ENCODE data around the gene PFKFB2. TPM values are rescaled to one million over a fixed set of nuclear protein-coding genes. Genes with fewer than 3 reads are reported as not detected.

Gene PFKFB2
- total RNA-seq, 1 donor from 2014 or later = 1.0 TPM

GRCh38 chr1:207067665-207068064, 14.6 kb downstream of the PFKFB2 start:
- no peak for DNase-seq

- DNase-seq = no peak
Measured at GRCh38 chr1:207069061-207069460, 16.0 kb downstream of the PFKFB2 start.

- no peak for DNase-seq
Measured at GRCh38 chr1:207069858-207070506, 16.9 kb downstream of the PFKFB2 start.

- DNase-seq = no peak
Measured at GRCh38 chr1:207070811-207071210, 17.7 kb downstream of the PFKFB2 start.

GRCh38 chr1:207071426-207071825, 18.4 kb downstream of the PFKFB2 start:
- DNase-seq = no peak

- no peak for DNase-seq
Measured at GRCh38 chr1:207072233-207072632, 19.2 kb downstream of the PFKFB2 start.

- no peak for DNase-seq
Measured at GRCh38 chr1:207073906-207074820, 21.1 kb downstream of the PFKFB2 start.

GRCh38 chr1:207076181-207076955, 23.3 kb downstream of the PFKFB2 start:
- no peak for DNase-seq

DNA sequence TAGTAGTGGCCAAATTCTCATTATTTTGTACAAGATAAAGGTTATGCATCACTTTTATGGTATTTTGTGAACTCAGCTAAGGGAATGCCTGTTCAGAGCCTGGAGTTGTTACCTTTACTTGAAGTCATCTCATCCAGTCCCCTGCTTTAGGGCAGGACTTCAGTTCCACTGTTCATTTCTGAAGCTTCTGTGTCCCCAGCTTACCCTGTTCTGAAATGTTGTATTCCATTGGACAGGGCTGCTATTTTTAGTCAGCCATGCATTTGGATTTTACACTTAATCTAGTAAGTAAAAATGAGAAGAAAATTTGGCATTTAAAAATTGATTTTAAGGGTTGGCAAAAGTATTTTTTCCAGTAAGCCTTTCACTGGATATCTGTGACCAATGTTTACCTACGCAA, 23.9 kb downstream of the PFKFB2 start:
- DNase-seq = no peak

DNA sequence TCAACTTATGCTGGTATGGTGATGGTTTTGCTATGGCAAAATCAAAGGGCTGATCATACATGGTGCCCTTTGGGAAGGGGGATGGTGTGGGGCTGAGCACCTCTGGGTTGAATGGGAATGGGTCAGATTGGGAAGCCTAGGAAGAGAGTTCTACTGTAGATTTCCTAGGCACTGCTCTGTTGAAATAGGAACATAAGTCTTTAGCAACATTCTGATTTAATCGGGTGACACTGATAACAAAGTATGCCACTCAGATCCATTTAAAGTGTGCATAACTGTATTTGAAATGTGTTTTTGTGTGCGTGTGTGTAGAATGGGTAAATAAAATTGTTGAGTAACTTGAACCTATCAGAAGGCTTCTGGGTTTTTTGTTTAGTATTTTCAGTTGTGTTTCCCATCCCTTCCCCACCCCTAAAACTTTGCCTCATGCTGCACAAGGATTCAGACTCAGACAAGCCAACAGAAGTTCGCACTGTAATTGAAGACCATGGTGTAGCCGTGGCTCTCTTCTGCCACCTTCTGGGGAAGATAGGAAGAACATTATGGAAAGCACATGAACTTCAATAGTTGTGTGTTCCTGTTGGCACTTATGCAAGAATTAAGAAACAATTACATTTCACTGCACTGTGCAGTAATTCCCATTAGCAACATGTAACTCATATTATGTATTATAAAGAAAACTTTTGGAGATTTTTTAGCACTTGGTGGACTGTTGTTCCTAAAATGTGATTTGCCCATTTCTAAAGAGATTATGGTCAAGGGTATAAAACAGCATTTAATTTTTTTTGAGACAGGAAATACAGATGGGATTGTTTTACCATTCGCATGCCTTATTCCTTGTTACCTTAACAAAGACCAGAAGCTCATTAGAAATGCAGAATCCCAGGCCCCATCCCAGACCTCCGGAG, 24.6 kb downstream of the PFKFB2 start:
- peak; percentile 86 for DNase-seq

DNA sequence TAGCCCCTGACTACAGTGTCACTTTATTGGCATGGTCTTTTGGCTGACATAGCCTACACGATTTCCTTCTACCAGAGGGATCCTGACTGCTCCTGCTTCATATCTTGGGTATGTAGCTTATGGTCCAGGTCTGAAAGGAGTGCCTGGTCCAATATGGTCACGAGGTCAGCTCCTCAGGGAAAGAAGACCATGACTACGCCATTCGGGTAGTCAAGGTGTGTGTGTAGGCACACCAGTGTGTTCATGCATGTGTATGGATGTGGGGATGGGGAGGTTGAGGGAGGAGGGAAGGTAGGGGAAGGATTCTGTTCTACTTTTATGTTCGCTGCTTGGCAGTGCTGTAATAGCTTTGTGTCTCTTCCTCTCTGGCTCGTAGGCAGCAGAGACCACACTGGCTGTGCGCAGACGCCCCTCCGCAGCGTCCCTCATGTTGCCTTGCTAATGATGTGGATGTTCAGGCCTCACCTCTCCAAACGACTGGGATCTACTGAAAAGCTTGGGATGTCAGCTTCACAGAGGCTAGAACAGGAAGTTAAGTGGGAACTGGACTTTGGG, 25.6 kb downstream of the PFKFB2 start:
- no peak for DNase-seq

DNA sequence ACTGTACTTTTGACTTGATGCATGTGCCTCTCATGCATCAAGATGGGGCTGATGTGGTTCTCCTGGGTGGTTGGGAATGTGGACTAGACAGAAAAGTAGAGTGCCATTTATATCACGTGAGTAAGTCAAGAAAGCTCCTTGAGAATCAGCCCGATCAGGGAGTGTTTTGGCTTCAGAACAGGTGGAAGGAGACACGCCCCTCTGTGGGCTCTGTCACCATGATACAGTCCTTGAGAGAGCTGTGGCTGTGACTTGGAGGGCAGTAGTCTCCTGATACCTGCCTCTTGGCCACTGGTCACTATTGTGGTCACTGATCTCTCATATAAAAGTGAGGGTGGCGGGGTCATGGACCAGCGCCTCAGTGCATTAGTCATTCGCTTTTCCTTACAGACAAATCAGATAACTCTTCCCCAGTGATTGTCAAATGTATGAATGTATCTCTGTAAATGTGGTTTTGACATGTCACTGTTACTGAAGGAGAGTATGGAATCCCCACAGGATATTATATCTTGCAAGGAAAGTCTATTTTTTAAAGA, 26.7 kb downstream of the PFKFB2 start:
- no peak for DNase-seq

DNA sequence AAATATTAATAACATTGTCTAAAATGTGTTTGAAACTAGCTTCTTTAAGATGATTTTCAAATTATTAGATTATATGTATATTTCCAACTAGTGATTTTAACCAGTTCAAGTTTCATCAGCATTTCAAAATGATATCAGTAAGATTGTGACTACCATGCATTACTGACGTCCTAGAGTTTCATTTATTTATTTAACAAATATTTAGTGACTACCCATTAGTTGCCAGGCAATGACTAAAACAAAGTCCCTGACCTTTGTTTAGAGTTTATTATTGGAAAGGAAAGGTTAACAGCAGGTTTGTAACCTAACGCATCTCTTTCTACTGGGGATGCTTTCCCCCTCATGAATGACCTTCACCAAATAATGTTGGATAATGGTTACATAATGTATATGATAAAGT, 28.0 kb downstream of the PFKFB2 start:
- no peak for DNase-seq

- no peak for DNase-seq
Measured at GRCh38 chr1:207081806-207082205, 28.7 kb downstream of the PFKFB2 start.

DNA sequence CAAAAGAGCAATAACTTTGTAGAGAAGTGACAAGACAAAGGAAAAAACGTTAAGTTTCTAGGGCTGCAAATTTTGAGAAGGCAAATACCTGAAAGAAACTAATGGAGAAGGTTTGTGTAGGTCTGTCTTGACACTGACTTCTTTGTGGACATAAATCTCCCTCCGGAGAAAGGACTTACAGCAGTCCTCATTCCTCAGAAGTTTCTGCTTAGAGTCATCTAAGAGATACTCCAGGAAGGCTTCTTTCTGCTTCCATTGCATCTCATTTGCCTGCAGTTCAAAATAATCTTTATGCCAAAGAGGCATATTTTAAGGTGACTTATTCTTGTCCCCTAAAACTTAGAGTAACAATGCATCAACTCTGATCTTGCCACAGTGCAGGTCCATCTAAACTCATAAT, 31.2 kb downstream of the PFKFB2 start:
- no peak for DNase-seq

DNA sequence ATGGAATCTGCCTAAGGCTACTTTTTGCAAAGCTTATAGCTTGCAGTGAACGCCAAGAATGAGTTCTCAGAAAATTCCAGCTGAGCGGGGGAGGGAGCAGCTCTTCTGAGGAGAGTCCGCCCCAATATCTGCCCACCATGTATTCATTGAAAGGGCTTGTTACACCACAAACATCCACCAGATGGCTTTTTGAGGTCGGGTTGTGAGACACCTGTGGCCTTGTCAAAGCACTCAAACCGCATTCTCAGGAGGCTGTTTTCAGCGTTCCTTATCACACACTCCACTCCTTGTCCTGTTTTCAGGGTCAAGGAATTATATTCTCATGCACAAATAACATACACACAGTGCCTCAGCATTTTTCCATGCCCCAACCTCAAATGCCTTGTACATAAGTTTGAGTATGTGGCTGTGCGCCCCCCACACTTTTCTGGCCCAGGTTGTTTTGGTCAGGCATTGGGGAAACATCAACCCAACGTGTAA, 31.7 kb downstream of the PFKFB2 start:
- DNase-seq = peak; percentile 78

- no peak for DNase-seq
Measured at GRCh38 chr1:207085887-207086286, 32.8 kb downstream of the PFKFB2 start.

DNA sequence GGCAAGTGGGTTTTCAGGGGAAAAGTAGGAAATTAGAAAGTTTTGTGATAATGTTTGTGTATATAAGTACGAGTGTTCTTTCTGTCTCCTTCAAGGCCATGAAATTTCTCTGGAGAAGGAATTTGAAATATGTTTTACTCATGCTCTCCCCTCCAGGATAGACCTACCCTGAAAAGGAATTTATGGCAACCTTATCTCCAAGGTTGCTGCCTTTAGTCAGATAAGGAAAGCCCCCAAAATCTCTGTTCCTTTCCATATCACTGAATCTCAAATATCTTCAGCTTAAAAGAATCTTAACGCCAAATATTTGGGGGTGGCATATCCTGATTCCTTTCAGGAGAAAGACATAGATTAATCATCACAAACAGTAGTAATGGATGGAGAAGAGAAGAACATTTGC, 35.1 kb downstream of the PFKFB2 start:
- no peak for DNase-seq

GRCh38 chr1:207088701-207089626, 35.9 kb downstream of the PFKFB2 start, which contains the start of gene C4BPB:
TSS of gene C4BPB (plus strand) at chr1:207088860. CDS start at chr1:207089532, 672 bp downstream.
- DNase-seq = no peak
